ENCODE data around the gene GAA.
A peak's percentile ranks its signal among the peaks of the same experiment; 100 is the strongest.
"Not testable (repeated sequence)": the region's sequence is repeated elsewhere in the genome, so short reads cannot be mapped to it uniquely, and the experiment has no call there.

Gene GAA

DNA sequence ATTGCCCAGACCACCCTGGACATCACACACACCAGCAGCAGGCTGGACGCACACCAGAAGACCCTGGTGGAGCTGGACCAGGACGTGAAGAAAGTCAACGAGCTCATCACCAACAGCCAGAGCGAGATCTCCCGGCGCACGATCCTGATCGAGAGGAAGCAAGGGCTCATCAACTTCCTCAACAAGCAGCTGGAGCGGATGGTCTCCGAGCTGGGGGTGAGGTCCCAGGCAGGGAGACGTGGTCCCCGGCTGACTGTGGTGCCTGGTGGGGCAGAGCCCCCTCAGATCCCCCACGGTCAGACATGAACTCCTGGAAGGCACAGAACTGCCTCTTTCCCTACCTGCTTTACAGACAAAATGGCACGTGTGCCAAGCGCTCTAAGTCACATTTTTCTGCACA, 16.6 kb upstream of the GAA start:
- no peak for DNase-seq

DNA sequence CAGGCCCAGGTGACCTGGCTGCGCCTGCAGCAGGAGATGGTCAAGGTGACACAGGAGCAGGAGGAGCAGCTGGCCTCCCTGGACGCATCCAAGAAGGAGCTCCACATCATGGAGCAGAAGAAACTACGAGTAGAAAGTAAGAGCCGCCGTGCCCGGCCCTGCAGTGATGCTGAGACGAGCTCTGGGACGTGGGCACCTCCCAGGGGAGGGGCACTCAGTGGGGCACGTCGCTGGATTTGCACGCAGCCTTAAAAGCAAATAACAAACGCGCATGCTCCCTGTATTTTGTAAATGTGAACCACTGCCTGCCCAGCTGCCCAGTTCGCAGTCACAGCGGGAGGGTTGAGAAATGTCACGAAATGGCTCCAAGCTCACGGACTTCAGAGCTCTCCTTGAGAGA, 15.3 kb upstream of the GAA start:
- no peak for DNase-seq

DNA sequence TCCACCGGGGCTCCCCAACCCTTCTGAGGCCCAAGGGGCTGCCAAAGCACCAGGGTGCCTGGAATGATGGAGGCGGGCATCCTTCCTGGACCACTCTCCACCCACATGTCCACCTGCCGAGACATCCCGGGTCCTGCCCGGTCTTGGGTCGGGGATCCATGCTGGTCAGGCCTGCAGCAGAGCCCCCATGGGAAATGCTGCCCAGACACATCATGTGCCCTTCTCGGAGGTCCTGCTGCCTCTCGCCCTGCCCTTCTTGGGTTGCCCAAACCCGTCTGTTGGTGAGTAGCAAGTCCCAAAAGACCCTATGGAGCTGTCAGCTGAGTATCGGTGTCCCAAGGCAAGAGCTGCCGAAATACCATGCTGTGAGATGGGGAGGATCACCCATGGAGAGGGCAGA, 14.8 kb upstream of the GAA start:
- no peak for DNase-seq

DNA sequence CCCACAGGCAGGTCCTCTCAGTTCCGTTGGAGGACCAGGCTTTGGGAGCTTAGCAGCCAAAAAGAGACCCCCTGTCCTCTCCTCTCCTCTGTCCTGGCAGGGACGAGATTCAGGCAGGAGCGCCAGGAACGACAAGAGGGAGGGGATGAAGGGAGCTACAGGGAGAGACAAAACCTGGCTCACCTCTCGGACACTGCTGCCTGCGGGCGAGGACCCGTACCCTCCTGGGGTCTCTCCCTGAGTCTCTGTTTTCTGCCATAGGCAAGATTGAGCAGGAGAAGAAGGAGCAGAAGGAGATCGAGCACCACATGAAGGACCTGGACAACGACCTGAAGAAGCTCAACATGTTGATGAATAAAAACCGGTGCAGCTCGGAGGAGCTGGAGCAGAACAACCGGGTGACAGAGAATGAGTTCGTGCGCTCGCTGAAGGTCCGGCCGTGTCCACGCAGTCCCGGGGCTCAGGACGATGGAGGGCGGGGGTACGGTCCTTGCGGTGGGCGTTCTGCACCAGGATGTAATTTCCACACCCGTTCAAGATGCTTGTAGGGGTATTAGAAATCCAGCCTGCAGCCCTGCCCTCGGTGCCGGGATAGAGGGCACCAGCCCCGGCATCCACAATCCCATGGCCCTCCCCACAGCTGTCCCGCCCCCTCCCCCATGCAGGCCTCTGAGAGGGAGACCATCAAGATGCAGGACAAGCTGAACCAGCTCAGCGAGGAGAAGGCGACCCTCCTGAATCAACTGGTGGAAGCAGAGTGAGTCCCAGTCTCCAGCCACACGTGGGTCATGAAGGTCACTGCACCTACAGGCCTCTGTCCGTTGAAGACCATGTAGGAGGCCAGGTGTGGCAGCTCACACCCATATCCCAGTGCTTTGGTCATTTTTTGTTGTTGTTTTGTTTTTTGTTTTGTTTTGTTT, 13.8 kb upstream of the GAA start:
- no peak for DNase-seq

DNA sequence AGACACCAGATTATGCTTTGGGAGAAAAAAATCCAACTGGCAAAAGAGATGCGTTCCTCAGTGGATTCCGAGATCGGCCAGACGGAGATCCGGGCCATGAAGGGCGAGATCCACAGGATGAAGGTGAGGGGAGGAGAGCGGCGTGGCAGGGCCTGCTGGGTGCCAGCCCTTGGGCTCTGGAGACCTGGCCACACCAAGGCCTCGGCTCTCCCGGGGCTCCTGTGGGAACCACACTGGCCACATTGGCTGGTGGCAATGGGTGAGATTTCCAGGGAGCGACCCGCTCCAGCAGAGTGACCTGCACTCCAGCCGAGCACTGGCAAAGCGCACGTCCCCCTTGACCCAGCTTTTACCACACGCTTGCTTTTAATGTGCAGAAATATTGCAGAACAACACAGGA, 11.6 kb upstream of the GAA start:
- no peak for DNase-seq

DNA sequence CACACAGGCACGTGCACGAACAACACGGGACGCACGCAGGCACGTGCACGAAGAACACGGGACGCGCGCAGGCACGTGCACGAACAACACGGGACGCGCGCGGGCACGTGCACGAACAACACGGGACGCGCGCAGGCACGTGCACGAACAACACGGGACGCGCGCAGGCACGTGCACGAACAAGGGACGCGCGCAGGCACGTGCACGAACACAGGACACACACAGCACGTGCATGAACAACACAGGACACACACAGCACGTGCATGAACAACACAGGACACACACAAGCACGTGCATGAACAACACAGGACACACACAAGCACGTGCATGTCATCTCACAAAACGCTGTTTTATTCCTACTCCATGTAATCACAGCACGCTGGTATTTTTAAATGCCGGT, 11.2 kb upstream of the GAA start:
- not testable (repeated sequence) for DNase-seq

DNA sequence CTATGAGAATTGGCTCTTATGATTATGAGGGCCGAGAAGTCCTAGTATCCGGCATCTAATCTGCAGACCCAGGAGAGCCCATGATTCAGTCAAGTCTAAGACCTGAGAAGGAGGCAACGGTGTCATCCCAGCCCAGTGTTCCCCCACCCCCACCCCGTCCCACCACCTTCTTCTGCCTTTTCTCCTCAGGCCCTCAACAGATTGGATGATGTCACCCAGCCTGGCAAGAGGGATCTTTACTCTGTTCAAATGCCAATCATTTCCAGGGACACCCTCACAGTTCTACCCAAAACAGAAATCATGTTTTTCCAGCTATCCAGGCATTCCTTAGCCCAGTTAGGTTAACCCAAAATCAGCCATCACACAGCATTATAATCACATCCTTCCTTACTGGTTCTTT, 10.0 kb upstream of the GAA start:
- no peak for DNase-seq

DNA sequence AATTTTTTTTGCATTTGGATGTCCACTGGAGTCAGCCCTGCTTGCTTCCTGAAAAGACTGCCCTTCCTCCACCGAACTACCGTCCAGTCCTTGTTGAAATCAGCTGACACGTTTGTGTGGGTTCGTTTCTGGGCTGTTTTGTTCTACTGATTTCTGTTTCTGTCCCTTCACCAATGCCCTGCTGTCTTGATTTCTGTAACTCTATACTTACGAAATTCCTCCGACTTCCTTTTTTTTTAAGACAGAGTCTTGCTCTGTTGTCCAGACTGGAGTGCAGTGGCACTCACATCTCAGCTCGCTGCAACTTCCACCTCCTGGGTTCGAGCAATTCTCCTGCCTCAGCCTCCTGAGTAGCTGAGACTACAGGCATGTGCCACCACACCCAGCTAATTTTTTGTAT, 8.4 kb upstream of the GAA start:
- DNase-seq: no peak

DNA sequence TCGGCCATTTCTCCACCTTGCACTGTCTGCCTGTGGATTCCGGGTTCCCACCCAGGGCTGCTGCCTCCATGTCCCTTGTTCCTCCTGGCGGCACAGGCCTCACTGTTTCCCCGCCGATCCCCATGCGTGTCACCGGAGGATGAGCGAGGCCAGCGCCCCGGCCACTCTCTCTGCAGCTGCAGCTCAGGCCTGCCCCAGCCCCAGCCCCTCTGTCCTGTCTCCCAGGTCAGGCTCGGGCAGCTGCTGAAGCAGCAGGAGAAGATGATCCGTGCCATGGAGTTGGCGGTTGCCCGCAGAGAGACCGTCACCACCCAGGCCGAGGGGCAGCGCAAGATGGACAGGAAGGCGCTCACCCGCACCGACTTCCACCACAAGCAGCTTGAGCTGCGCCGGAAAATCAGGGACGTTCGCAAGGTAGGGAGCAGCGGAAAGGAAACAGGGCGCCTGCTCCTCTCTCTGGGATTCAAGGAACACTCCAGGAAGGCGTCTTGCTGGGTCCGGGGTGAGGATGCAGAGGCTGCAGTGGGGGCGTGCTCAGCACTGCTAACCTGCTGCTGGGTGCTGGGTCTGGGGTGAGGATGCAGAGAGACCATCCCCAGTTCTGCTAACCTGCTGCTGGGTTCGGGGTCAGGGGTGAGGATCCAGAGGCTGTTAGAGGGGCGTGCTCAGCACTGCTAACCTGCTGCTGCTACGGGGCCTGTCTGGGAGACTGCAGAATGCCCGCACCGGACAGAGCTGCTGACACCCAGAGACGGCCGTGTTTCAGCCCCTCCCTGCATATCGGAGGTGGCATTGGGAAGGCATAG, 6.1 kb upstream of the GAA start:
- DNase-seq: no peak

DNA sequence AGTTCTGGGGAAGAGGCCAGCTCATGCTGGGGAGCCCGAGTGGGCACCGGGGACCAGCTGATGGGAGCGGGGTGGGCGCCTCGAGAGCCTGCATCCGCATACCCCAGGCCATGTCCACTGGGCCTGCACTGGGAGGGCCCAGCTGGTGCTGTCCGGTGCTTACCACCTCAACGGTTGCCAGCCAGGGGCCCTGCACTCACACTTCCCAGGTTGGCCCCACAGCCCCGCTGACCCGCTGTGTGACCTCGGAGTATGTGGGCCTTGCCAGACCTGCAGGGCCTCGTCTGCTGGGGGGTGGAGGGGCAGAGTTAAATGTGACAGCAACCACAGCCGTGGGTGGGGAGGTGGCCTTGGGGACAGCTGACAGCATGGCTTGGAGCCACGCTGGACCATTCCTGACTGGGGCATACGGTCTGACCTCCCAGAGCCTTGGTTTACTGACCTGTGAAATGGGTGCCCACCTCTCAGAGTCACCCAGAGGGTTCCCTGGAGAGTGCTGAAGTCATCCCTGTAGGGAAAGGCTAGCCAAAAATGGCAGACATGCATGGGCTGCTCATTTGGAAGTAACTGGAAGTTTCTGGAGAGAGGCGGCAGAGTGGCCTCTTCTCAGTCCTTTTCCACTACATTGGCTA, 5.4 kb upstream of the GAA start:
- DNase-seq: no peak

DNA sequence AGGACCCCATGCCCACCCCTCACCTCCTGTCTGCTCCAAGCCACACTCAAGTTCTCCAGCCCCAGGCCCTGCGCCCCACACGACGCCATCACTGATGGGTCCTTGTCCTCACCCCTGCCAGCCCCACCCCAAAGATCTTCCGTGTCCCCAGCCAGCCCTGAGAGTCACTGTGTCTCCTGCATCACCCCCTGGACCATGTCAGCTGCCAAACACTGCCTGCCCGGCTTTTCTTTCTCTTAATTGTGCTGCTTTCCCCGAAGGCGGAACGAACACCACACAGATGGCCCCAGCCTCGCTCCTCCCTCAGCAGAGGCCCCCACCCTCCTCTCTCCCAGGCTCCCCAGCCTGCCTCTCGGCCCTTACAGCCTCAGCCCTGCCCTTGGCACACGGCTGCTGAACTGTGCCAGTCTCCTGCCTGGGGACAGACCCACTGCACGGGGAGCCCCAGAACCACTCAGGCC, 4.8 kb upstream of the GAA start:
- no peak for DNase-seq

DNA sequence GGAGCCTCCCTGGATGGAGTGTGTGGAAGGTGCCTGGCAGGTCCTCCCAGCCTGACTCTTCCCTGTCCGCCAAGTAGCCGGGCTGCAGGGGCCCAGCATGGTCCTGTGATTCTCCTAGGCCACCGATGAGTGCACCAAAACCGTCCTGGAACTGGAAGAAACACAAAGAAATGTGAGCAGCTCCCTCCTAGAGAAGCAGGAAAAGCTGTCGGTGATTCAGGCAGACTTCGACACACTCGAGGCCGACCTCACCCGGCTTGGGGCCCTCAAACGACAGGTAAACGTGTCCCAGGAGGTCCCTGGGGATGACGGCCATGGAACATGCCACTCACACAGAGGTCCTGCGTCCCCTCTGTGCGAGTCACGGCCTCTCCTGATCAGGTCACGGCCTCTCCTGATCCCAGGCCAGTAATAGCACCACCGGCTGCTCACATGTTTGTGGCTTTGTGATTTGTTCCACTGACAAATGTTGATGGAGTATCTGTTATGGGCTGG, 4.2 kb upstream of the GAA start:
- no peak for DNase-seq

DNA sequence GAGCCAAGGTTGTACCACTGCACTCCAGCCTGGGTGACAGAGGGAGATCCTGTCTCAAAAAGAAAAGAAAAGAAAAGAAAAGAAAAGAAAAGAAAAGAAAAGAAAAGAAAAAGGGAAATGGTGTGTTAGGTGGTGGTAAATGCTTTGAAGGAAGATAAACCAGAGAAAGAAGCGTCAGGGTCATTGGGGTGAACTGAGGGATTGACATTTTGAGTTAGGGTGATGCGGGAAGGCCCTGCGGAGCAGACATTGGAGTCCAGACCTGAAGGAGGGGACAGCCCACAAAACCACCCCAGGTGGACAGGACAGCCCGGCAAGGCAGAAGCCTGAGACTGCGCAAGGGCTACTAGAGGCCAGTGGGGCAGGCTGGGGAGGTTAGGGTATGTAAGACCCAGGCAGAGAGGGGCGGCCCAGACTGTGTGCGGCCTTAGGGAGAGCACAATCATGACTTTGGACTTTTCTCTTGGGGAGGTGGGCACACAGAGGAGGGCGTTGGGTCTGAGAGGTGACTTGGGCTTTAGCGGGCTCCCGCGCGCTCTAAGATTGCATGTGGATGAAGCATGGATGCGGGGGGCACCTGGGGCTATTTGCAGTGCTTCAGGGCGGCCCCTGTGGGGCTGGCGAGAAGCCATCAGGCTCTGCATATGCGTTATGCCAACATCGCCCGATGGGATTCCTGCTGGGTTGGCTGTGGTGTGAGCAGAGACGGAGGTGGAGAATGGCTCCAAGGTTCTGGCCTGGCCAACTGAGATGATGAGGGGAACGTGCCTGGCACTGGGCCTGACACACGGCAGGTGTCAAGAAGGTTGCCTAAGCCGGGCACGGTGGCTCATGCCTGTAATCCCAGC, 3.3 kb upstream of the GAA start:
- no peak for DNase-seq

DNA sequence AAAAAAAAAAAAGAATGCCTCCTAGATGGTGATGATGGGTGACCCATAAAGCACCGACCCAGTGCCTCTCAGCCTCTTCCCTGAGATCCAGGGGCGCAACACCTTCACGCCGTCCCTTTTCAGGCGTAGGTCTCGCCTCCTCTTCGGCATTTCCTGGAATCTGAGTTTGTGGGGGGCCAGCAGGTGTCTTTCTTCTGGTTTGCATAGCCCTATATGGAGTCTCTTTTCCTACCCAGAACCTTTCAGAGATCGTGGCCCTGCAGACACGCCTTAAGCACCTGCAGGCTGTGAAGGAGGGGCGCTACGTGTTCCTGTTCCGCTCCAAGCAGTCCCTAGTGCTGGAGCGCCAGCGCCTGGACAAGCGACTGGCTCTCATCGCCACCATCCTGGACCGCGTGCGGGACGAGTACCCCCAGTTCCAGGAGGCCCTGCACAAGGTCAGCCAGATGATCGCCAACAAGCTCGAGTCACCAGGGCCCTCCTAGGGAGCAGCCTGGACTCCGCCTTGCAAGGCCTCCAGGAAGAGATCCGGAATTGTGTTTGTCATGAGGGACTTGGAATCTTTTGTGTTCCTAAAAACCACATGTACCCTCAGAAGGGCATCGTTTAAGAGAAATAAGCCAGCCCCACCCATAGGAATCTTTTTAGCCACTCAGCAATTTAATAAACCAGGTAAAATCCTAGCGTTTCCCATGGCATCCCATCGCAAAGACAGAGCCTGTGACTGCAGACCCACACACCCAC, 1.9 kb upstream of the GAA start:
- no peak for DNase-seq

DNA sequence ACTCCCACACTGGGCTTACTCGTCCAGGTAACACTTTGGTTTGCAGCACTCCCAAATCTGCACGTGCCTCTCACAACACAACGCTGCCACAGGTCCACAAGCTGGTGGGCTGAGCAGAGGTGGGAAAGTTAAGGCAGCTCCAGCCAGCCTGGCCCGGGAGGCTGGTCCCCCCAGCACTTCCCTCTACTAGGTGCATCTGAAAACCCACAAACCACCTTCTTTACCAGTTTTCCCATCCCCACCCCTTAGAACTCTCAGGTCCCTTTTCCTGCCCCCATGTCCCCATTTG, 1.4 kb upstream of the GAA start:
- DNase-seq: no peak

DNA sequence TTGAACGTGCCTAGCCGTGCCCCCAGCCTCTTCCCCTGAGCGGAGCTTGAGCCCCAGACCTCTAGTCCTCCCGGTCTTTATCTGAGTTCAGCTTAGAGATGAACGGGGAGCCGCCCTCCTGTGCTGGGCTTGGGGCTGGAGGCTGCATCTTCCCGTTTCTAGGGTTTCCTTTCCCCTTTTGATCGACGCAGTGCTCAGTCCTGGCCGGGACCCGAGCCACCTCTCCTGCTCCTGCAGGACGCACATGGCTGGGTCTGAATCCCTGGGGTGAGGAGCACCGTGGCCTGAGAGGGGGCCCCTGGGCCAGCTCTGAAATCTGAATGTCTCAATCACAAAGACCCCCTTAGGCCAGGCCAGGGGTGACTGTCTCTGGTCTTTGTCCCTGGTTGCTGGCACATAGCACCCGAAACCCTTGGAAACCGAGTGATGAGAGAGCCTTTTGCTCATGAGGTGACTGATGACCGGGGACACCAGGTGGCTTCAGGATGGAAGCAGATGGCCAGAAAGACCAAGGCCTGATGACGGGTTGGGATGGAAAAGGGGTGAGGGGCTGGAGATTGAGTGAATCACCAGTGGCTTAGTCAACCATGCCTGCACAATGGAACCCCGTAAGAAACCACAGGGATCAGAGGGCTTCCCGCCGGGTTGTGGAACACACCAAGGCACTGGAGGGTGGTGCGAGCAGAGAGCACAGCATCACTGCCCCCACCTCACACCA, 724 bp downstream of the GAA start:
- DNase-seq: peak; percentile 31

DNA sequence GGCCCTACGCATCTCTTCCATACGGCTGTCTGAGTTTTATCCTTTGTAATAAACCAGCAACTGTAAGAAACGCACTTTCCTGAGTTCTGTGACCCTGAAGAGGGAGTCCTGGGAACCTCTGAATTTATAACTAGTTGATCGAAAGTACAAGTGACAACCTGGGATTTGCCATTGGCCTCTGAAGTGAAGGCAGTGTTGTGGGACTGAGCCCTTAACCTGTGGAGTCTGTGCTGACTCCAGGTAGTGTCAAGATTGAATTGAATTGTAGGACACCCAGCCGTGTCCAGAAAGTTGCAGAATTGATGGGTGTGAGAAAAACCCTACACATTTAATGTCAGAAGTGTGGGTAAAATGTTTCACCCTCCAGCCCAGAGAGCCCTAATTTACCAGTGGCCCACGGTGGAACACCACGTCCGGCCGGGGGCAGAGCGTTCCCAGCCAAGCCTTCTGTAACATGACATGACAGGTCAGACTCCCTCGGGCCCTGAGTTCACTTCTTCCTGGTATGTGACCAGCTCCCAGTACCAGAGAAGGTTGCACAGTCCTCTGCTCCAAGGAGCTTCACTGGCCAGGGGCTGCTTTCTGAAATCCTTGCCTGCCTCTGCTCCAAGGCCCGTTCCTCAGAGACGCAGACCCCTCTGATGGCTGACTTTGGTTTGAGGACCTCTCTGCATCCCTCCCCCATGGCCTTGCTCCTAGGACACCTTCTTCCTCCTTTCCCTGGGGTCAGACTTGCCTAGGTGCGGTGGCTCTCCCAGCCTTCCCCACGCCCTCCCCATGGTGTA, 1.5 kb downstream of the GAA start:
- DNase-seq: no peak

DNA sequence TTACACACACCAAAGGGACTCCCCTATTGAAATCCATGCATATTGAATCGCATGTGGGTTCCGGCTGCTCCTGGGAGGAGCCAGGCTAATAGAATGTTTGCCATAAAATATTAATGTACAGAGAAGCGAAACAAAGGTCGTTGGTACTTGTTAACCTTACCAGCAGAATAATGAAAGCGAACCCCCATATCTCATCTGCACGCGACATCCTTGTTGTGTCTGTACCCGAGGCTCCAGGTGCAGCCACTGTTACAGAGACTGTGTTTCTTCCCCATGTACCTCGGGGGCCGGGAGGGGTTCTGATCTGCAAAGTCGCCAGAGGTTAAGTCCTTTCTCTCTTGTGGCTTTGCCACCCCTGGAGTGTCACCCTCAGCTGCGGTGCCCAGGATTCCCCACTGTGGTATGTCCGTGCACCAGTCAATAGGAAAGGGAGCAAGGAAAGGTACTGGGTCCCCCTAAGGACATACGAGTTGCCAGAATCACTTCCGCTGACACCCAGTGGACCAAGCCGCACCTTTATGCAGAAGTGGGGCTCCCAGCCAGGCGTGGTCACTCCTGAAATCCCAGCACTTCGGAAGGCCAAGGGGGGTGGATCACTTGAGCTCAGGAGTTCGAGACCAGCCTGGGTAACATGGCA, 2.2 kb downstream of the GAA start:
- DNase-seq: no peak

DNA sequence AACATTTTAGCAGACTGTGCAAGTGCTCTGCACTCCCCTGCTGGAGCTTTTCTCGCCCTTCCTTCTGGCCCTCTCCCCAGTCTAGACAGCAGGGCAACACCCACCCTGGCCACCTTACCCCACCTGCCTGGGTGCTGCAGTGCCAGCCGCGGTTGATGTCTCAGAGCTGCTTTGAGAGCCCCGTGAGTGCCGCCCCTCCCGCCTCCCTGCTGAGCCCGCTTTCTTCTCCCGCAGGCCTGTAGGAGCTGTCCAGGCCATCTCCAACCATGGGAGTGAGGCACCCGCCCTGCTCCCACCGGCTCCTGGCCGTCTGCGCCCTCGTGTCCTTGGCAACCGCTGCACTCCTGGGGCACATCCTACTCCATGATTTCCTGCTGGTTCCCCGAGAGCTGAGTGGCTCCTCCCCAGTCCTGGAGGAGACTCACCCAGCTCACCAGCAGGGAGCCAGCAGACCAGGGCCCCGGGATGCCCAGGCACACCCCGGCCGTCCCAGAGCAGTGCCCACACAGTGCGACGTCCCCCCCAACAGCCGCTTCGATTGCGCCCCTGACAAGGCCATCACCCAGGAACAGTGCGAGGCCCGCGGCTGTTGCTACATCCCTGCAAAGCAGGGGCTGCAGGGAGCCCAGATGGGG, 3.1 kb downstream of the GAA start:
- DNase-seq: no peak

Measured in EL (cell line).